Thyroid gland (tissue), 4 donors: Measurements from ENCODE around the gene ANK3.

Experiments used
- CTCF ChIP-seq, 6 experiments: fragments of 200-600 bp in 3 of 6; fragments of 450-650 bp in 3 of 6; sonication (generic) in 3 of 6; IDR thresholded peaks; one replicate each; pipeline ENCODE4 v1.5.1; 2016 to 2019; ENCODE audit warnings: antibody characterized with exemption in 6 of 6, mild to moderate bottlenecking in 2 of 6, inconsistent platforms in 1 of 6, moderate library complexity in 1 of 6
- POLR2A ChIP-seq, 2 donors: fragments of 450-650 bp; IDR thresholded peaks; one replicate each; pipeline ENCODE4 v1.6.1; 2017; ENCODE audit warnings: antibody characterized with exemption in 2 of 2, mild to moderate bottlenecking in 2 of 2, moderate library complexity in 1 of 2

- TF ChIP-seq POLR2A (IDR thresholded peaks at IDR 0.05) = no peak
- TF ChIP-seq CTCF (IDR thresholded peaks at IDR 0.05) = no peak
Measured at GRCh38 chr10:60375293-60376004, 14.2 kb downstream of the ANK3 start.
